GM12878 (cell line): Measurements from ENCODE around the gene CIPC. TPM values are rescaled to one million over a fixed set of nuclear protein-coding genes. Genes with fewer than 3 reads are reported as not detected.

Source experiments
- ATAC-seq: fragments of 200-7000 bp; cut with Tn5 transposase; 3 replicates; pipeline ENCODE4 v1.9.1; 2020; ENCODE audit warnings: mild to moderate bottlenecking, moderate library complexity
- BruUV-seq: library from RNA; stranded (reverse); fragments of 400-500 nt; replicated peaks from 2 replicates; lab custom pipeline; 2021; lab: Mats Ljungman, UMichigan
- CTCF ChIA-PET: fragments of 300-600 bp; sonication (Branson Sonifier 250); formaldehyde crosslinking; extraction: SDS; loops from one replicate; lab custom pipeline; 2021; ENCODE audit warnings: inconsistent platforms; lab: Yijun Ruan, JAX
- POLR2A ChIA-PET: fragments of 350-600 bp; formaldehyde crosslinking; extraction: SDS; loops from one replicate; lab custom pipeline; 2021; ENCODE audit warnings: inconsistent platforms; lab: Charles Lee
- RAD21 ChIA-PET: fragments of 300-600 bp; sonication (Branson Sonifier 250); formaldehyde crosslinking; loops from one replicate; lab custom pipeline; 2023; ENCODE audit warnings: antibody characterized with exemption; ENCODE audit not compliant: unreplicated experiment; lab: Charles Lee
- SMC1A ChIA-PET: fragments of 300-600 bp; sonication (Branson Sonifier 250); formaldehyde crosslinking; loops from one replicate; lab custom pipeline; 2023; ENCODE audit not compliant: unreplicated experiment, uncharacterized antibody; lab: Charles Lee
- DNase-seq: peaks from one replicate; pipeline ENCODE4 v3.0.0-alpha.2; 2011; ENCODE audit warnings: low read depth, low spot score
- FAIRE-seq: peaks from 3 replicates; lab custom pipeline; 2011; peaks lifted over from hg19 to GRCh38; lab: Jason Lieb, UNC
- H2AFZ ChIP-seq: 2 replicates; pipeline ENCODE4 v1.6.0; 2011; ENCODE audit warnings: low read depth, low read length, control low read depth; ENCODE audit not compliant: control insufficient read depth
- H3K27ac ChIP-seq: 2 replicates; pipeline ENCODE4 v1.5.1; 2011; ENCODE audit warnings: control low read depth; ENCODE audit not compliant: control insufficient read depth, insufficient read depth
- H3K27me3 ChIP-seq, 2 experiments: replicated peaks in 1 of 2; 2 replicates each; pipeline versions ENCODE4 v1.6.0 to v1.6.1; 2011; ENCODE audit warnings: low read length in 1 of 2; ENCODE audit not compliant: control insufficient read depth in 2 of 2, insufficient read depth in 2 of 2
- H3K36me3 ChIP-seq, 2 experiments: 2 replicates each; pipeline ENCODE4 v1.5.1; 2011; ENCODE audit warnings: low read length in 1 of 2; ENCODE audit not compliant: control insufficient read depth in 2 of 2, insufficient read depth in 2 of 2
- H3K4me1 ChIP-seq: 2 replicates; pipeline ENCODE4 v1.6.1; 2011; ENCODE audit warnings: mild to moderate bottlenecking, low read length, moderate library complexity, mixed read lengths; ENCODE audit not compliant: control insufficient read depth, insufficient read depth
- H3K4me2 ChIP-seq: 2 replicates; pipeline ENCODE4 v1.6.0; 2011; ENCODE audit warnings: control low read depth; ENCODE audit not compliant: control insufficient read depth, insufficient read depth
- H3K4me3 ChIP-seq: fragments of 200-600 bp; sonication (generic); 2 replicates; pipeline ENCODE4 v1.5.1; 2016
- H3K79me2 ChIP-seq: 2 replicates; pipeline ENCODE4 v1.6.0; 2011; ENCODE audit warnings: low read length; ENCODE audit not compliant: control insufficient read depth, insufficient read depth
- H3K9ac ChIP-seq: 2 replicates; pipeline ENCODE4 v1.8.0; 2011; ENCODE audit warnings: low read length, control low read depth, mixed read lengths; ENCODE audit not compliant: control insufficient read depth, insufficient read depth
- H3K9me3 ChIP-seq: replicated peaks from 3 replicates; pipeline ENCODE4 v1.5.1; 2011; ENCODE audit warnings: mild to moderate bottlenecking, low read length; ENCODE audit not compliant: control insufficient read depth, insufficient read depth
- H4K20me1 ChIP-seq: 2 replicates; pipeline ENCODE4 v1.6.0; 2011; ENCODE audit not compliant: control insufficient read depth, insufficient read depth
- FOXM1 ChIP-seq: IDR thresholded peaks from 2 replicates; pipeline ENCODE4 v1.6.1; 2012; ENCODE audit warnings: low read depth, mild to moderate bottlenecking, inconsistent platforms, low read length, moderate library complexity
- HDAC6 ChIP-seq: fragments of 200-600 bp; sonication (generic); IDR thresholded peaks from one replicate; pipeline ENCODE4 v1.8.0; 2017; ENCODE audit warnings: antibody characterized with exemption; ENCODE audit not compliant: unreplicated experiment
- MTA3 ChIP-seq: IDR thresholded peaks from 2 replicates; pipeline ENCODE4 v1.6.1; 2012; ENCODE audit warnings: low read length, inconsistent platforms, borderline replicate concordance
- TAF1 ChIP-seq: IDR thresholded peaks from 2 replicates; pipeline ENCODE4 v1.6.1; 2011; ENCODE audit warnings: mild to moderate bottlenecking, low read depth, low read length, borderline replicate concordance
- WGBS: methylation state at CpG from one replicate; pipeline ENCODE4 v1.1.6; 2016; ENCODE audit warnings: low lambda C conversion rate; ENCODE audit not compliant: insufficient replicate concordance, insufficient coverage; ENCODE audit errors: missing lambda C conversion rate; 5-methylcytosine and 5-hydroxymethylcytosine counted together
- in situ Hi-C: fragments of 300-500 bp; cut with MboI; formaldehyde crosslinking; loops from 9 replicates; pipeline ENCODE4 v1.14.3; 2018; ENCODE audit warnings: mixed read lengths
- intact Hi-C: fragments of 100-400 bp; cut with micrococcal nuclease; formaldehyde crosslinking; loops from one replicate; pipeline ENCODE4 v1.14.2; 2022; ENCODE audit not compliant: unreplicated experiment
- polyA plus RNA-seq, 11 experiments: library from polyadenylated mRNA; depleted of rRNA in 4 of 11; unstranded in 6 of 11; stranded (reverse) in 5 of 11; fragments of >200 nt; fragmentation: Nextera tagmentation in 4 of 11; fragmentation: Illumina TruSeq in 1 of 11; extraction: Ambion mirVana in 4 of 11; extraction: Trizol in 1 of 11; gene quantifications; 1 replicate in 1 of 11; 2 replicates in 10 of 11; pipeline versions ENCODE4 v1.2.1 to v1.2.3, GENCODE V29; 2011 to 2016; ENCODE audit warnings: inconsistent platforms in 2 of 11, missing spikeins in 2 of 11, low read depth in 1 of 11
- total RNA-seq, 4 experiments: library from RNA; depleted of rRNA in 3 of 4; stranded (reverse); fragments of >200 nt in 3 of 4; fragmentation: Illumina TruSeq in 1 of 4; extraction: Trizol in 1 of 4; gene quantifications; 2 replicates each; pipeline versions ENCODE4 v1.2.1 to v1.2.3, GENCODE V29; 2013 to 2021
- TF ChIP-seq, protein P1 (sequence below), 3 experiments: IDR thresholded peaks in 2 of 3; conservative IDR thresholded peaks in 1 of 3; 2 replicates each; pipeline ENCODE4 v1.5.1; 2011; ENCODE audit warnings: low read depth in 3 of 3, low read length in 3 of 3, mild to moderate bottlenecking in 3 of 3, control low read depth in 2 of 3, moderate library complexity in 2 of 3, inconsistent platforms in 1 of 3, mixed read lengths in 1 of 3; ENCODE audit not compliant: control insufficient read depth in 2 of 3, insufficient read depth in 1 of 3; ENCODE audit errors: extremely low read depth in 1 of 3
- TF ChIP-seq, protein P2 (sequence below): fragments of 450-650 bp; formaldehyde crosslinking; IDR thresholded peaks from 2 replicates; pipeline ENCODE4 v1.4.0; 2022; ENCODE audit warnings: mild to moderate bottlenecking, moderate library complexity

CIPC gene
- total and polyA plus RNA-seq, 10 of the 15 experiments (the other 5 are each of a cell fraction or from before 2014, with no cell fraction given), result 5.6 to 29.5 (median 16.5) TPM

DNA sequence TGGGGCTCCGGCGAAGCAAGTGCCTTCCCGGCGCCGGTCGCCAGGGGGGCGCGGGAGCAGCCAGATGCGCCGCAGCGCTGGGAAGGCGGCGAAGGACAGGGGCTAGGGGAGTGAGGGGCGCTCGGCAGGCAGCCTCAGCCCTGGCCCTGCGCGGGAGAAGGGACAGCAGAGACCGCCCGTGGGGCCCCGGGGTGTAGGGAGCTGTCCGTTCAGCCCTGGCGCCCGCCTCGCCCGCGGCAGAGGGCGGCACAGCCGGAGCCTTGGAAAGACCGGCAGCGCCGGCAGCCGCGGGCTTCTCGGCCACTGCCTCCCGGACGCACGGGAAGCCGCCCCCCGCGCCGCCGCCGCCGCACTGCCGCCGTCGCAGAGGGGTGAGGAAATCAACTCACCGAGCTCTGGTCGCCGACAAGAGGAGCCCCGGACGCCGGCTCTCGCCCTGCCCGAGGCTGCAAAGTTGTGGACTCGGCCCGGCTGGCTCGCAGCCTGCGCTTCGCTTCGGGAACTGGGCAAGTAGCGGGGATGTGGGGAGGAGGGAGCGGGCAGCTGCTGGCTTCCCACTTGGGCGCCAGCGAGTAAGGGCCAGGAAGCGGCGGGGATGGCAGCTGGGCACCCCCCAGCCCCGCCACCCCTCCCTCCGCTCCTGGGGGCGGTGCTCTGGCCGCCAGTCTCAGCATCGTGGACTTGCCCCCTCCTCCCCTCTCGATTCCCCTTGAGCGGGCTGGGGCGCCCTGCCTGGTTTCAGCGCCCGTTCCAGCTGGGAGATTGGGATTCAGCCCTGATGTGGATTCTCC is 43.4 kb downstream of the CIPC start, which contains the start of gene ZDHHC22:
ZDHHC22 (minus strand) TSS at position 578 of the 791 bp plus-strand sequence. CDS start 2,053 bp downstream, outside the sequence.
- intact Hi-C loops, result no loop called here
- in situ Hi-C loops, result no loop called here
- Histone ChIP-seq H3K4me3 (no peak within 1 kb of the TSS), H3K79me2 (no peaks in the 10 kb centered on the region), H3K27ac (no peak within 1 kb of the TSS), H3K4me1 (no peaks in the 10 kb centered on the region), H3K27me3 (peaks cover 19 to 20% of the 10 kb centered on the region in 2 experiments), H3K36me3 (no peaks in the 10 kb centered on the region), H4K20me1 (no peaks in the 10 kb centered on the region), H3K4me2 (peak within 1 kb of the TSS; percentile 38; the same call in 1 of the 2 replicates), H3K9ac (no peak within 1 kb of the TSS), H2AFZ (no peak within 1 kb of the TSS), H3K9me3 (no peaks in the 10 kb centered on the region)
- WGBS, result 7% methylated on average over 59 of the region's 77 CpGs
- FAIRE-seq (no peak), DNase-seq (no peak), ATAC-seq (peak; percentile 78)
- POLR2A ChIA-PET, result no interaction called here
- CTCF ChIA-PET, result interaction anchor here (1.3 to 4.9 kb wide), 4 partner anchors 10 to 175 kb away, joined by 3 to 37 read pairs (median 6); partner anchors contain the start of gene TMEM63C
- no peak for TF ChIP-seq TAF1
- TF ChIP-seq, protein P1, sequence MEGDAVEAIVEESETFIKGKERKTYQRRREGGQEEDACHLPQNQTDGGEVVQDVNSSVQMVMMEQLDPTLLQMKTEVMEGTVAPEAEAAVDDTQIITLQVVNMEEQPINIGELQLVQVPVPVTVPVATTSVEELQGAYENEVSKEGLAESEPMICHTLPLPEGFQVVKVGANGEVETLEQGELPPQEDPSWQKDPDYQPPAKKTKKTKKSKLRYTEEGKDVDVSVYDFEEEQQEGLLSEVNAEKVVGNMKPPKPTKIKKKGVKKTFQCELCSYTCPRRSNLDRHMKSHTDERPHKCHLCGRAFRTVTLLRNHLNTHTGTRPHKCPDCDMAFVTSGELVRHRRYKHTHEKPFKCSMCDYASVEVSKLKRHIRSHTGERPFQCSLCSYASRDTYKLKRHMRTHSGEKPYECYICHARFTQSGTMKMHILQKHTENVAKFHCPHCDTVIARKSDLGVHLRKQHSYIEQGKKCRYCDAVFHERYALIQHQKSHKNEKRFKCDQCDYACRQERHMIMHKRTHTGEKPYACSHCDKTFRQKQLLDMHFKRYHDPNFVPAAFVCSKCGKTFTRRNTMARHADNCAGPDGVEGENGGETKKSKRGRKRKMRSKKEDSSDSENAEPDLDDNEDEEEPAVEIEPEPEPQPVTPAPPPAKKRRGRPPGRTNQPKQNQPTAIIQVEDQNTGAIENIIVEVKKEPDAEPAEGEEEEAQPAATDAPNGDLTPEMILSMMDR (IDR thresholded peaks at IDR 0.05 in 2 of 3, conservative IDR thresholded peaks at IDR 0.05 in 1 of 3; ENCODE audit: control insufficient read depth in 2 of 3, extremely low read depth in 1 of 3, insufficient read depth in 1 of 3, low read depth in 3 of 3, low read length in 3 of 3), result peak in 1 of 3 experiments; percentile 36; a peak in 1 of 6 replicates
- peak; percentile 50 for TF ChIP-seq HDAC6
- no peak for TF ChIP-seq FOXM1
- TF ChIP-seq, protein P2, sequence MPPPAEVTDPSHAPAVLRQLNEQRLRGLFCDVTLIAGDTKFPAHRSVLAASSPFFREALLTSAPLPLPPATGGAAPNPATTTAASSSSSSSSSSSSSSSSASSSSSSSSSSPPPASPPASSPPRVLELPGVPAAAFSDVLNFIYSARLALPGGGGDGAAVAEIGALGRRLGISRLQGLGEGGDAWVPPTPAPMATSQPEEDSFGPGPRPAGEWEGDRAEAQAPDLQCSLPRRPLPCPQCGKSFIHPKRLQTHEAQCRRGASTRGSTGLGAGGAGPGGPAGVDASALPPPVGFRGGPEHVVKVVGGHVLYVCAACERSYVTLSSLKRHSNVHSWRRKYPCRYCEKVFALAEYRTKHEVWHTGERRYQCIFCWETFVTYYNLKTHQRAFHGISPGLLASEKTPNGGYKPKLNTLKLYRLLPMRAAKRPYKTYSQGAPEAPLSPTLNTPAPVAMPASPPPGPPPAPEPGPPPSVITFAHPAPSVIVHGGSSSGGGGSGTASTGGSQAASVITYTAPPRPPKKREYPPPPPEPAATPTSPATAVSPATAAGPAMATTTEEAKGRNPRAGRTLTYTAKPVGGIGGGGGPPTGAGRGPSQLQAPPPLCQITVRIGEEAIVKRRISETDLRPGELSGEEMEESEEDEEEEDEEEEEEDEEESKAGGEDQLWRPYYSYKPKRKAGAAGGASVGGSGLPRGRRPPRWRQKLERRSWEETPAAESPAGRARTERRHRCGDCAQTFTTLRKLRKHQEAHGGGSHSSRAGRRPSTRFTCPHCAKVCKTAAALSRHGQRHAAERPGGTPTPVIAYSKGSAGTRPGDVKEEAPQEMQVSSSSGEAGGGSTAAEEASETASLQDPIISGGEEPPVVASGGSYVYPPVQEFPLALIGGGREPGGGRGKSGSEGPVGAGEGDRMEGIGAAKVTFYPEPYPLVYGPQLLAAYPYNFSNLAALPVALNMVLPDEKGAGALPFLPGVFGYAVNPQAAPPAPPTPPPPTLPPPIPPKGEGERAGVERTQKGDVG (CRISPR knock-in tag), result no peak
- TF ChIP-seq MTA3, result no peak
- BruUV-seq, result no TSS peak
- SMC1A ChIA-PET, result no interaction called here
- RAD21 ChIA-PET, result interaction anchor here (2.0 kb wide), 1 partner anchor 175 kb away, joined by 5 read pairs; no protein-coding TSS in a partner anchor
